HCT116 (cell line): Measurements from ENCODE around the gene SMARCB1. TPM values are rescaled to one million over a fixed set of nuclear protein-coding genes. Genes with fewer than 3 reads are reported as not detected.
A peak's percentile ranks its signal among the peaks of the same experiment; 100 is the strongest.

Source experiments
- ATAC-seq: fragments of 200-7000 bp; cut with Tn5 transposase; 2 replicates; pipeline ENCODE4 v1.9.1; 2020; ENCODE audit warnings: mild to moderate bottlenecking, moderate library complexity
- BruUV-seq: library from RNA; stranded (reverse); fragments of 400-500 nt; replicated peaks from 2 replicates; lab custom pipeline; 2021; lab: Mats Ljungman, UMichigan
- CTCF ChIA-PET: fragments of 300-600 bp; sonication (Branson Sonifier 250); formaldehyde crosslinking; loops from one replicate; lab custom pipeline; 2021; ENCODE audit warnings: antibody characterized with exemption; lab: Charles Lee
- POLR2A ChIA-PET: fragments of 300-600, 350-600 bp; sonication (Branson Sonifier 250); formaldehyde crosslinking; loops from one replicate; lab custom pipeline; 2021; ENCODE audit warnings: antibody characterized with exemption; lab: Charles Lee
- RAD21 ChIA-PET, 2 experiments: fragments of 300-600 bp; sonication (Branson Sonifier 250); formaldehyde crosslinking; loops; one replicate each; lab custom pipeline; 2023; ENCODE audit warnings: low total read pairs in 2 of 2; ENCODE audit not compliant: uncharacterized antibody in 2 of 2, unreplicated experiment in 2 of 2, low non-redundant PET in 1 of 2; lab: Charles Lee
- DNase-seq: peaks from one replicate; pipeline ENCODE4 v3.0.0-alpha.2; 2010; ENCODE audit warnings: low read depth, low spot score
- H2AFZ ChIP-seq: fragments of 200-600 bp; shearing (Covaris generic), sonication (generic); 2 replicates; pipeline ENCODE4 v1.6.1; 2017; ENCODE audit warnings: low read depth, mixed run types, mixed read lengths, antibody characterized with exemption, low read length; ENCODE audit not compliant: poor library complexity, severe bottlenecking
- H3K27ac ChIP-seq: 2 replicates; pipeline ENCODE4 v1.5.1; 2012; ENCODE audit warnings: low read depth, low read length
- H3K27me3 ChIP-seq: fragments of 200-600 bp; sonication (generic); 2 replicates; pipeline ENCODE4 v1.6.1; 2016; ENCODE audit warnings: mixed run types, low read length, mixed read lengths; ENCODE audit not compliant: insufficient read depth
- H3K36me3 ChIP-seq, 2 experiments: fragments of 200-500 bp in 1 of 2; fragments of 200-600 bp in 1 of 2; sonication (Bioruptor generic) in 1 of 2; sonication (generic) in 1 of 2; 2 replicates each; pipeline versions ENCODE4 v1.5.1 to v1.6.1; 2014 to 2016; ENCODE audit warnings: low read length in 2 of 2, inconsistent platforms in 1 of 2, mixed read lengths in 1 of 2, mixed run types in 1 of 2; ENCODE audit not compliant: insufficient read depth in 2 of 2, control insufficient read depth in 1 of 2
- H3K4me1 ChIP-seq, 2 experiments: fragments of 200-600 bp in 1 of 2; sonication (generic) in 1 of 2; 2 replicates each; pipeline versions ENCODE4 v1.5.1 to v1.6.1; 2012 to 2017; ENCODE audit warnings: low read length in 2 of 2, inconsistent platforms in 1 of 2, mild to moderate bottlenecking in 1 of 2, mixed read lengths in 1 of 2, mixed run types in 1 of 2, moderate library complexity in 1 of 2; ENCODE audit not compliant: insufficient read depth in 2 of 2, control insufficient read depth in 1 of 2
- H3K4me2 ChIP-seq: fragments of 200-600 bp; sonication (generic); 2 replicates; pipeline ENCODE4 v1.6.1; 2017; ENCODE audit warnings: mixed run types, low read length, mixed read lengths
- H3K4me3 ChIP-seq, 2 experiments: fragments of 200-600 bp in 1 of 2; sonication (generic) in 1 of 2; replicated peaks in 1 of 2; 2 replicates each; pipeline ENCODE4 v1.5.1; 2011 to 2016; ENCODE audit warnings: low read length in 2 of 2, control low read depth in 1 of 2, low read depth in 1 of 2, mild to moderate bottlenecking in 1 of 2, mixed read lengths in 1 of 2, mixed run types in 1 of 2
- H3K79me2 ChIP-seq: fragments of 200-600 bp; sonication (generic); 2 replicates; pipeline ENCODE4 v1.6.1; 2017; ENCODE audit warnings: mild to moderate bottlenecking, mixed run types, low read length, moderate library complexity, mixed read lengths; ENCODE audit not compliant: insufficient read depth
- H3K9ac ChIP-seq: fragments of 200-600 bp; sonication (generic); 2 replicates; pipeline ENCODE4 v1.6.1; 2016; ENCODE audit warnings: low read length, mixed read lengths
- H3K9me2 ChIP-seq: fragments of 200-600 bp; sonication (generic), shearing (Covaris generic); 2 replicates; pipeline ENCODE4 v1.6.1; 2017; ENCODE audit warnings: mixed run types, mild to moderate bottlenecking, moderate library complexity; ENCODE audit not compliant: insufficient read depth
- H3K9me3 ChIP-seq, 2 experiments: fragments of 200-500 bp in 1 of 2; fragments of 200-600 bp in 1 of 2; sonication (Bioruptor generic) in 1 of 2; sonication (generic) in 1 of 2; 2 replicates each; pipeline ENCODE4 v1.6.1; 2014 to 2017; ENCODE audit warnings: low read length in 2 of 2, mixed read lengths in 2 of 2, inconsistent platforms in 1 of 2, low read depth in 1 of 2, mild to moderate bottlenecking in 1 of 2, mixed run types in 1 of 2, moderate library complexity in 1 of 2; ENCODE audit not compliant: control insufficient read depth in 1 of 2, insufficient read depth in 1 of 2
- H4K20me1 ChIP-seq: fragments of 200-600 bp; sonication (generic), shearing (Covaris generic); 2 replicates; pipeline ENCODE4 v1.6.1; 2017; ENCODE audit warnings: mixed run types, mild to moderate bottlenecking, moderate library complexity; ENCODE audit not compliant: insufficient read depth
- EGR1 ChIP-seq: IDR thresholded peaks from 2 replicates; pipeline ENCODE4 v1.6.1; 2012; ENCODE audit warnings: low read depth
- ELF1 ChIP-seq: IDR thresholded peaks from 2 replicates; pipeline ENCODE4 v1.6.1; 2012; ENCODE audit warnings: low read depth, borderline replicate concordance
- EZH2 ChIP-seq: fragments of 200-600 bp; sonication (generic); IDR thresholded peaks from 2 replicates; pipeline ENCODE4 v1.6.1; 2017; ENCODE audit warnings: antibody characterized with exemption, mixed run types
- EZH2phosphoT487 ChIP-seq: fragments of 200-600 bp; IDR thresholded peaks from 2 replicates; pipeline ENCODE4 v1.6.1; 2018; ENCODE audit warnings: antibody characterized with exemption, borderline replicate concordance
- FOSL1 ChIP-seq: IDR thresholded peaks from 2 replicates; pipeline ENCODE4 v1.6.1; 2012; ENCODE audit warnings: low read depth
- POLR2A ChIP-seq: IDR thresholded peaks from 2 replicates; pipeline ENCODE4 v1.7.0; 2011; ENCODE audit warnings: borderline replicate concordance; ENCODE audit not compliant: insufficient read depth, insufficient read length; ENCODE audit errors: extremely low read depth
- POLR2AphosphoS5 ChIP-seq: IDR thresholded peaks from 2 replicates; pipeline ENCODE4 v1.6.1; 2011; ENCODE audit warnings: mild to moderate bottlenecking, low read depth, low read length, moderate library complexity
- SRF ChIP-seq: IDR thresholded peaks from 2 replicates; pipeline ENCODE4 v1.6.1; 2012; ENCODE audit warnings: low read depth
- TCF7L2 ChIP-seq: IDR thresholded peaks from 2 replicates; pipeline ENCODE4 v1.7.0; 2011; ENCODE audit warnings: borderline replicate concordance, inconsistent platforms; ENCODE audit not compliant: insufficient read depth, insufficient read length; ENCODE audit errors: extremely low read depth
- YY1 ChIP-seq: IDR thresholded peaks from 2 replicates; pipeline ENCODE4 v1.6.1; 2011; ENCODE audit warnings: low read length, low read depth, moderate library complexity, mild to moderate bottlenecking; ENCODE audit not compliant: insufficient replicate concordance; ENCODE audit errors: extremely low read depth
- ZNF274 ChIP-seq: fragments of 200-500 bp; sonication (Bioruptor generic); IDR thresholded peaks from 2 replicates; pipeline ENCODE4 v1.6.1; 2014; ENCODE audit warnings: mild to moderate bottlenecking, low read depth, low read length, inconsistent platforms
- intact Hi-C: fragments of 100-400 bp; cut with micrococcal nuclease; formaldehyde crosslinking; loops from 2 replicates; pipeline ENCODE4 v1.10.0; 2022
- total RNA-seq: library from RNA; stranded (reverse); gene quantifications from one replicate; pipeline ENCODE4 v1.2.1, GENCODE V29; 2021; ENCODE audit not compliant: unreplicated experiment
- TF ChIP-seq, protein P1 (sequence below), 3 experiments: fragments of 200-600 bp in 1 of 3; sonication (generic) in 1 of 3; IDR thresholded peaks in 2 of 3; conservative IDR thresholded peaks in 1 of 3; 2 replicates each; pipeline ENCODE4 v1.5.1; 2012 to 2017; ENCODE audit warnings: low read depth in 2 of 3, low read length in 2 of 3, antibody characterized with exemption in 1 of 3, borderline replicate concordance in 1 of 3, control low read depth in 1 of 3, mild to moderate bottlenecking in 1 of 3, mixed read lengths in 1 of 3, mixed run types in 1 of 3, moderate library complexity in 1 of 3; ENCODE audit not compliant: insufficient read depth in 1 of 3
- TF ChIP-seq, protein P2 (sequence below): IDR thresholded peaks from 2 replicates; pipeline ENCODE4 v1.6.1; 2012; ENCODE audit warnings: low read depth
- TF ChIP-seq, protein P3 (sequence below): IDR thresholded peaks from 2 replicates; pipeline ENCODE4 v1.6.1; 2011; ENCODE audit warnings: mild to moderate bottlenecking, low read length, moderate library complexity; ENCODE audit not compliant: insufficient replicate concordance; ENCODE audit errors: extremely low read depth
- TF ChIP-seq, protein P4 (sequence below): IDR thresholded peaks from 2 replicates; pipeline ENCODE4 v1.6.1; 2012

Gene SMARCB1
- total RNA-seq, 1 experiment from 2014 or later, result 101 TPM

DNA sequence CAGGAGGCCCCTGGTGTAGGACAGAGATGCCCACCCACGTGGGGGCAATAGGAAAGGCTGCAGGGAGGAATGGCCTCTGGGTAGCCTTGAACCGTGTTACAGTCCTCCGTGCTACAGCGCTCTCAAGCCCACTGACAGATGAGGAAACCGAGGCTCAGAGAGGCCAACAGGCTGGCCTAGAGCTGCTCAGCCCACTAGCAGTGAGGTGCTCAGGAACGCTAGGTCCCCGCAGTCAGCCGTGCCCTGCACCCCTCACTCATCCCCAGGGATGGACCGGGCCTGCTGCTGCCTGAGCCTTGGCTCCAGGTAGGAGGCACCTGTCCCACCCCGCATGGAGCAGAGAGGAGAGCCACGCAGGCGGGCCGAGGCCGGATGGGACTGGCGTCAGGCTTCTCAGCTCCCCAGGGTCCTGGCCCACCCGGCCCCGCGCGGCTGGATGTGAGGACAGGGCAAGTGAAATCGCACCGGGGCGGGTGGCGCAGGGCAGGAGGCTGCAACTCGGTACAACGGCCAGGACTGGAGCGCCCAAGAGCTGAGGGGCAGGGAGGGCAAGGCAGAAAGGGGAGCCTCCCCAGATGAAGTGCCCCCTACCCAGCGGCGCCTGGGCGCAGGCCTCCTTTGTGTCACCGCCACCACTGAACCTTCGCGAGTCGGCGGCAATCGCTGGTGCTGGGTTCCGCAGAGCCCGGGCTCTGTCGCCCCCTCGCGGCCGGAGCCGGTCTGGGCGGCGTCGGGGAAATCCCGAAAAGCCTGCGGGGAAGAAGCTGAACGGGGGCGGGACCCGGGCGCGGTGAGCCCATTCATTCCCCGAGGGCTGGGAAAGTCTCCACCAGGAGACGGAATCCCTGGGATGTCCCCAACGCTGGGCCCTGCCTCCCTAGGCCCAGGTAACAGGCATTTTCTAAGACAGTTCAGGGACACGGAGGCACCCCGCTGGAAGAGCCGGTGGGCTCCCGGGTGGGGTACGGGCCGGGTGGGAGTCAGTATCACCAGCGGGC lies 62.5 kb downstream of the SMARCB1 start:
- no peaks in the 10 kb centered on the region for H3K79me2 ChIP-seq
- peak overlapping the region; percentile 58 for H3K4me2 ChIP-seq
- intact Hi-C loops, result loop anchor here (5.0 to 10.0 kb wide), 3 partner anchors 82 to 535 kb away; partner anchors contain the start of gene CHCHD10
- RAD21 ChIA-PET, result interaction anchor here (0.6 to 0.9 kb wide), 2 partner anchors 78 kb away, joined by 4 read pairs; no protein-coding TSS in a partner anchor
- POLR2A ChIA-PET, result interaction anchor here (0.7 to 0.9 kb wide), 2 partner anchors 8 to 9 kb away, joined by 3 read pairs; partner anchors contain the start of gene SLC2A11
- no TSS peak for BruUV-seq
- ATAC-seq, result peak; percentile 91
- peak overlapping the region; percentile 78 for H2AFZ ChIP-seq
- H4K20me1 ChIP-seq, result no peaks in the 10 kb centered on the region
- no peaks in the 10 kb centered on the region for H3K9me2 ChIP-seq
- peaks cover 2 to 12% of the 10 kb centered on the region in 2 experiments; a peak in 2 of 4 replicates for H3K4me1 ChIP-seq
- H3K27ac ChIP-seq, result no peak overlapping the region; the same call in 1 of the 2 replicates
- H3K9ac ChIP-seq, result peak overlapping the region; percentile 20; the same call in 1 of the 2 replicates
- H3K27me3 ChIP-seq, result no peaks in the 10 kb centered on the region
- H3K4me3 ChIP-seq, result peak overlapping the region in 1 of 2 experiments; percentile 8; a peak in 1 of 4 replicates
- peak; percentile 41 for DNase-seq
- CTCF ChIA-PET, result interaction anchor here (0.6 to 1.9 kb wide), 17 partner anchors 9 to 525 kb away, joined by 3 to 44 read pairs (median 4); partner anchors contain the start of genes CHCHD10, MIF, MMP11 and SLC2A11
- no peaks in the 10 kb centered on the region for H3K9me3 ChIP-seq
- no peaks in the 10 kb centered on the region for H3K36me3 ChIP-seq
- TF ChIP-seq FOSL1 (no peak), TCF7L2 (peak; percentile 69), EZH2 (no peak), SRF (no peak), EZH2phosphoT487 (no peak), POLR2AphosphoS5 (no peak), POLR2A (no peak), ELF1 (no peak), YY1 (no peak), EGR1 (peak; percentile 78), ZNF274 (no peak)
- TF ChIP-seq, protein P1, sequence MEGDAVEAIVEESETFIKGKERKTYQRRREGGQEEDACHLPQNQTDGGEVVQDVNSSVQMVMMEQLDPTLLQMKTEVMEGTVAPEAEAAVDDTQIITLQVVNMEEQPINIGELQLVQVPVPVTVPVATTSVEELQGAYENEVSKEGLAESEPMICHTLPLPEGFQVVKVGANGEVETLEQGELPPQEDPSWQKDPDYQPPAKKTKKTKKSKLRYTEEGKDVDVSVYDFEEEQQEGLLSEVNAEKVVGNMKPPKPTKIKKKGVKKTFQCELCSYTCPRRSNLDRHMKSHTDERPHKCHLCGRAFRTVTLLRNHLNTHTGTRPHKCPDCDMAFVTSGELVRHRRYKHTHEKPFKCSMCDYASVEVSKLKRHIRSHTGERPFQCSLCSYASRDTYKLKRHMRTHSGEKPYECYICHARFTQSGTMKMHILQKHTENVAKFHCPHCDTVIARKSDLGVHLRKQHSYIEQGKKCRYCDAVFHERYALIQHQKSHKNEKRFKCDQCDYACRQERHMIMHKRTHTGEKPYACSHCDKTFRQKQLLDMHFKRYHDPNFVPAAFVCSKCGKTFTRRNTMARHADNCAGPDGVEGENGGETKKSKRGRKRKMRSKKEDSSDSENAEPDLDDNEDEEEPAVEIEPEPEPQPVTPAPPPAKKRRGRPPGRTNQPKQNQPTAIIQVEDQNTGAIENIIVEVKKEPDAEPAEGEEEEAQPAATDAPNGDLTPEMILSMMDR (IDR thresholded peaks at IDR 0.05 in 2 of 3, conservative IDR thresholded peaks at IDR 0.05 in 1 of 3; ENCODE audit: borderline replicate concordance in 1 of 3, insufficient read depth in 1 of 3, low read depth in 2 of 3, low read length in 2 of 3), result peak; percentile 90 to 98 (median 94)
- TF ChIP-seq, protein P2, sequence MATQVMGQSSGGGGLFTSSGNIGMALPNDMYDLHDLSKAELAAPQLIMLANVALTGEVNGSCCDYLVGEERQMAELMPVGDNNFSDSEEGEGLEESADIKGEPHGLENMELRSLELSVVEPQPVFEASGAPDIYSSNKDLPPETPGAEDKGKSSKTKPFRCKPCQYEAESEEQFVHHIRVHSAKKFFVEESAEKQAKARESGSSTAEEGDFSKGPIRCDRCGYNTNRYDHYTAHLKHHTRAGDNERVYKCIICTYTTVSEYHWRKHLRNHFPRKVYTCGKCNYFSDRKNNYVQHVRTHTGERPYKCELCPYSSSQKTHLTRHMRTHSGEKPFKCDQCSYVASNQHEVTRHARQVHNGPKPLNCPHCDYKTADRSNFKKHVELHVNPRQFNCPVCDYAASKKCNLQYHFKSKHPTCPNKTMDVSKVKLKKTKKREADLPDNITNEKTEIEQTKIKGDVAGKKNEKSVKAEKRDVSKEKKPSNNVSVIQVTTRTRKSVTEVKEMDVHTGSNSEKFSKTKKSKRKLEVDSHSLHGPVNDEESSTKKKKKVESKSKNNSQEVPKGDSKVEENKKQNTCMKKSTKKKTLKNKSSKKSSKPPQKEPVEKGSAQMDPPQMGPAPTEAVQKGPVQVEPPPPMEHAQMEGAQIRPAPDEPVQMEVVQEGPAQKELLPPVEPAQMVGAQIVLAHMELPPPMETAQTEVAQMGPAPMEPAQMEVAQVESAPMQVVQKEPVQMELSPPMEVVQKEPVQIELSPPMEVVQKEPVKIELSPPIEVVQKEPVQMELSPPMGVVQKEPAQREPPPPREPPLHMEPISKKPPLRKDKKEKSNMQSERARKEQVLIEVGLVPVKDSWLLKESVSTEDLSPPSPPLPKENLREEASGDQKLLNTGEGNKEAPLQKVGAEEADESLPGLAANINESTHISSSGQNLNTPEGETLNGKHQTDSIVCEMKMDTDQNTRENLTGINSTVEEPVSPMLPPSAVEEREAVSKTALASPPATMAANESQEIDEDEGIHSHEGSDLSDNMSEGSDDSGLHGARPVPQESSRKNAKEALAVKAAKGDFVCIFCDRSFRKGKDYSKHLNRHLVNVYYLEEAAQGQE, result no peak
- TF ChIP-seq, protein P3, sequence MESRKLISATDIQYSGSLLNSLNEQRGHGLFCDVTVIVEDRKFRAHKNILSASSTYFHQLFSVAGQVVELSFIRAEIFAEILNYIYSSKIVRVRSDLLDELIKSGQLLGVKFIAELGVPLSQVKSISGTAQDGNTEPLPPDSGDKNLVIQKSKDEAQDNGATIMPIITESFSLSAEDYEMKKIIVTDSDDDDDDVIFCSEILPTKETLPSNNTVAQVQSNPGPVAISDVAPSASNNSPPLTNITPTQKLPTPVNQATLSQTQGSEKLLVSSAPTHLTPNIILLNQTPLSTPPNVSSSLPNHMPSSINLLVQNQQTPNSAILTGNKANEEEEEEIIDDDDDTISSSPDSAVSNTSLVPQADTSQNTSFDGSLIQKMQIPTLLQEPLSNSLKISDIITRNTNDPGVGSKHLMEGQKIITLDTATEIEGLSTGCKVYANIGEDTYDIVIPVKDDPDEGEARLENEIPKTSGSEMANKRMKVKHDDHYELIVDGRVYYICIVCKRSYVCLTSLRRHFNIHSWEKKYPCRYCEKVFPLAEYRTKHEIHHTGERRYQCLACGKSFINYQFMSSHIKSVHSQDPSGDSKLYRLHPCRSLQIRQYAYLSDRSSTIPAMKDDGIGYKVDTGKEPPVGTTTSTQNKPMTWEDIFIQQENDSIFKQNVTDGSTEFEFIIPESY, result no peak
- TF ChIP-seq, protein P4, sequence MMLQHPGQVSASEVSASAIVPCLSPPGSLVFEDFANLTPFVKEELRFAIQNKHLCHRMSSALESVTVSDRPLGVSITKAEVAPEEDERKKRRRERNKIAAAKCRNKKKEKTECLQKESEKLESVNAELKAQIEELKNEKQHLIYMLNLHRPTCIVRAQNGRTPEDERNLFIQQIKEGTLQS, result no peak
